Activated CD4-positive, alpha-beta memory T cell treated with anti-CD3 and anti-CD28 coated beads, Interleukin-2, amount 10 ng/mL, durations not matched to agents 7 days and 5 days (primary cell): ENCODE data around the gene IL1RL1. TPM values are rescaled to one million over a fixed set of nuclear protein-coding genes. Genes with fewer than 3 reads are reported as not detected.

Experiments used
- CTCF ChIA-PET: fragments of 350-600 bp; sonication (Branson Sonifier 250); formaldehyde crosslinking; loops from one replicate; lab custom pipeline; 2021; ENCODE audit warnings: antibody characterized with exemption, inconsistent platforms; lab: Charles Lee
- POLR2A ChIA-PET: fragments of 350-600 bp; sonication (Branson Sonifier 250); formaldehyde crosslinking; loops from one replicate; lab custom pipeline; 2021; ENCODE audit warnings: antibody characterized with exemption; lab: Charles Lee
- DNase-seq: peaks from one replicate; pipeline ENCODE4 v3.0.0-alpha.2; 2020
- H3K27ac Mint-ChIP-seq: one replicate; pipeline ENCODE4 v1.8.0; 2021; ENCODE audit warnings: mild to moderate bottlenecking, mixed read lengths
- H3K27me3 Mint-ChIP-seq: one replicate; pipeline ENCODE4 v1.8.0; 2021; ENCODE audit warnings: mixed read lengths
- H3K36me3 Mint-ChIP-seq: one replicate; pipeline ENCODE4 v1.8.0; 2021; ENCODE audit warnings: low read depth, mixed read lengths
- H3K4me1 Mint-ChIP-seq: one replicate; pipeline ENCODE4 v1.8.0; 2021; ENCODE audit warnings: mixed read lengths
- H3K4me3 Mint-ChIP-seq: one replicate; pipeline ENCODE4 v1.8.0; 2021; ENCODE audit warnings: mild to moderate bottlenecking, mixed read lengths
- H3K9me3 Mint-ChIP-seq: one replicate; pipeline ENCODE4 v1.8.0; 2021; ENCODE audit warnings: mixed read lengths
- total RNA-seq, 2 experiments: library from RNA; stranded (reverse); gene quantifications; one replicate each; pipeline ENCODE4 v1.2.3, GENCODE V29; 2021

The IL1RL1 gene
- total RNA-seq, 2 experiments from 2014 or later: 0.58 to 0.71 TPM

DNA sequence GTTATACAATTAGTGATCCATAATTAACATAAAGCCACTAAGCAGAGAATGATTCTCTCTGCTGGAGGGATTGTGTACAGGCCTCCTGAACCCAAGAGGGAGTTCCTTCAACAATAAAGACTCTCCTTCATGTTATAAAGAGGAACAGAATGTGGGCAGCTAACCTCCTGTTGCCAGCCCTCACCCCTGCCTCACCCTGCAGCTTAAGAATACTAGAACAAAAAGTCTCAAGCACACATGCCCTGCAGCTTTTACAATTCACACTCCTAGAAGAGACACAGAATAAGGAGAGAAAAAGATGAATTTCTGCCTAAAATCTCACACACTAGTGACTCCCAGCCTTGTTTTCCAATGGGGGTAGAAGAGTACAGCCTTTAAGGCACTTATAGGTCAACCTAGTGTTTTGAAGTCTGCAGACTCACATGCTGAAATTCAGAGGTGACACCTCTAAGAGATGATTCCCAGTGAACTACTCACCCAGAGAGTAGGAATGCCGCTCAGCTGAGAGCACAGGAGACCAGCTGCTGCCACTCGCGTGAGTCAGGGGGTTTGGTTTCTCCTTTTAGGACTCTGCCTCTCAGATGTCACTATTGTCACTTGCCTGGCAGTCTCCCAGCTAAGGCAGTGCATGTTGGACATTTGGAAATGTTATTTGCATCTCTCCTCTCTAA is 32.5 kb upstream of the IL1RL1 start:
- H3K4me1 Mint-ChIP-seq: peaks cover 52% of the 10 kb centered on the region
- H3K27ac Mint-ChIP-seq: no peak overlapping the region
- ChIA-PET CTCF (interaction anchor here (1.2 kb wide), 1 partner anchor 38 kb away, joined by 3 read pairs; no protein-coding TSS in a partner anchor), POLR2A (interaction anchor here (1.3 to 3.4 kb wide), 2 partner anchors 14 to 17 kb away, joined by 3 to 13 read pairs; no protein-coding TSS in a partner anchor)
- H3K9me3 Mint-ChIP-seq: peaks cover 8% of the 10 kb centered on the region
- H3K36me3 Mint-ChIP-seq: peaks cover 17% of the 10 kb centered on the region
- peaks cover 1% of the 10 kb centered on the region for H3K27me3 Mint-ChIP-seq
- DNase-seq: no peak
- H3K4me3 Mint-ChIP-seq: no peak overlapping the region

DNA sequence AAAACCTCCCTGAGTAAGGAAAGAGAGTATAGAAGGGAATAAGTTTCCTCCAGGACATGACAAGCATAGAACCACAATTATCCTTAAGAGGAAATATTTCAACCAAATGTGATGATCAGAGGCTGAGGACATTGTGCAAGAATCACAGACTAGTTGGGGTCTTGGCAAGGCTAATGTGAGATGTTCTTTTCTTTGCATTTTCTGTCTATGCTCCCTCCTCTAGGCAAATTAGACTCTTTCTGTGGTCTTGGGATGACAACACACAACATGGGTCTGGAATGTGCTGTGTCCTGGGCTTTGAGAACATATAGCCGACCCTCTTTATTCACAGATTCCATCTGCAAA is 32.0 kb upstream of the IL1RL1 start:
- no peak overlapping the region for H3K4me3 Mint-ChIP-seq
- H3K27ac Mint-ChIP-seq: no peak overlapping the region
- peaks cover 16% of the 10 kb centered on the region for H3K36me3 Mint-ChIP-seq
- no peak for DNase-seq
- CTCF ChIA-PET: interaction anchor here (1.2 kb wide), 1 partner anchor 39 kb away, joined by 3 read pairs; no protein-coding TSS in a partner anchor
- peaks cover 8% of the 10 kb centered on the region for H3K9me3 Mint-ChIP-seq
- H3K4me1 Mint-ChIP-seq: peaks cover 52% of the 10 kb centered on the region
- H3K27me3 Mint-ChIP-seq: peaks cover 1% of the 10 kb centered on the region
- POLR2A ChIA-PET: interaction anchor here (1.3 kb wide), 1 partner anchor 14 kb away, joined by 3 read pairs; no protein-coding TSS in a partner anchor

DNA sequence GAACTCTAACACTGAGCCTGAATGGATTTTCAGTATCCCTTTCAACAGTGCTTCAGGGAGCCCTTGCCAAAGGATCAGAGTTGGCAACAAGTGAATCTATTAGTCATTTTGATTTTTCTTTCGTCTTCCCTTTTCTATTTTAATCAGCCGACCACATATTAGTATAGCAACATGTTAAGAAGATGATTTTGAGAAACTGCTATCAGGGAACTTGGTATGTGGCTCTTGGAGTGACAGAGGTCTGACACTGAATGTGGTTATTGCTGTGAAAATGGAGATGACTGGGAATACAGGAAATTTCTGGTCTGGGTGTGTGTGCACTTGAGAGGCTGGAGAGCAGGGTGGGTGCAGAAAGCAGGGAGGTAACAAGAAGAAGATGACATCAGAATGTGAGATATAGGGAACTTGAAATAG is 28.7 kb upstream of the IL1RL1 start:
- ChIA-PET CTCF (interaction anchor here (0.9 kb wide), 1 partner anchor 19 kb away, joined by 3 read pairs; no protein-coding TSS in a partner anchor), POLR2A (no interaction called here)
- DNase-seq: no peak
- Mint-ChIP-seq H3K36me3 (no peaks in the 10 kb centered on the region), H3K4me1 (peaks cover 25% of the 10 kb centered on the region), H3K27me3 (peaks cover 1% of the 10 kb centered on the region), H3K27ac (no peak overlapping the region), H3K9me3 (no peaks in the 10 kb centered on the region), H3K4me3 (no peak overlapping the region)

DNA sequence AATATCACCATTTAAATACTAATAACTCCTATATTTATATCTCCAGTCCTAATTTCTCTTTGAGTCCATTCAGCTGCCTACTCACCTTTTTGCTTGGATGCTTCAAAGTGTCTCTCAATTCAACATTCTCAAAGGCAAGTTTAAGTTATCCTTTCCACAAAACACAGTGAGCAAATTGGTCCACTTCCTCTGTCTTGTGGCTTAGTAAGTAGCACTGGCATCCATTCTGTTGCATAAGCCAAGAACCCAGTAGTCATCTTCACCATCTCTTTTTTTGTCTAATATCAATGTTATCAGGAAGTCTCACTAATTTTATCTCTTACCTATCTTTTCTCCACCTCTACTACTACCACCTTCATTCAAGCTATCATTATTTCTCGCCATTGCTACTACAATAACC is 27.4 kb upstream of the IL1RL1 start:
- H3K4me1 Mint-ChIP-seq: peaks cover 12% of the 10 kb centered on the region
- ChIA-PET CTCF (interaction anchor here (0.8 kb wide), 1 partner anchor 17 kb away, joined by 3 read pairs; no protein-coding TSS in a partner anchor), POLR2A (no interaction called here)
- no peak for DNase-seq
- H3K27me3 Mint-ChIP-seq: peaks cover 1% of the 10 kb centered on the region
- no peak overlapping the region for H3K27ac Mint-ChIP-seq
- no peaks in the 10 kb centered on the region for H3K9me3 Mint-ChIP-seq
- no peak overlapping the region for H3K4me3 Mint-ChIP-seq
- H3K36me3 Mint-ChIP-seq: no peaks in the 10 kb centered on the region

DNA sequence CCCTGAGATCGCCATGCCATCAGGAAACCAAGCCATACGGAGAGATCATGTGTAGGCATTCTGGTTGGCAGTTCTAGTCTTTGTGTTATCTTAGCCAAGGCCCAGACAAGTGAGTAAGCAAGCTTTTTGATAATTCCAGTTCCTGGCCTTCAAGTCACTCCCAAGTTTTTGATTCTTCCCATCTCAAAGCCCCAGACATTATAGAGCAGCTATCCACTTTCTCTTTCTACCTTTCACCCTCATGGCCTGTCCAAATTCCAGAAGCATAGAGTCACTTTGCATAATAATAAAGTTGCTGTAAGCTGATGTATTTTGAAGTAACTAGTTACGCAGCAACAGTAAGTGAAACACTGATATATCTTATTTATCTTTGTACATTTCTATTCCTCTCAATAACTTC is 26.8 kb upstream of the IL1RL1 start:
- DNase-seq: no peak
- ChIA-PET CTCF (interaction anchor here (0.8 kb wide), 1 partner anchor 17 kb away, joined by 3 read pairs; no protein-coding TSS in a partner anchor), POLR2A (interaction anchor here (0.7 kb wide), 1 partner anchor 133 kb away, joined by 3 read pairs; no protein-coding TSS in a partner anchor)

DNA sequence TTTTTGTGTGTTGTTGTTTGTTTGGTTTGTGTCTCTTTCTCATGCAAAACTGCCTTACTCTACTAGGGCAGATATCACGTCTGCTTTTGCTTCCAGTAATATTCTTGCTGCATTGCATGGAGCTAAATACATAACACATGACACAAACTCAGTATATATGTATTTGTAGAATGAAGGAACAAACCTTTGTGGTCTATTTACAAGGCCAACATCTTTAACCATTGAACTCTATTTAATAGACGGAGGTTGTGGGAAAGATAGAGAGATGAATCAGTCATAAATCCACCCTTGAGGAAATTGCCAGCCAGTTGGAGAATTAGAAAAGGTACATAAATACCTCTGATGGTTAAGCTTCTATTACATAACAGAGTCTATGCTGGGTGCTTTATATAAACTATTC is 26.0 kb upstream of the IL1RL1 start:
- CTCF ChIA-PET: interaction anchor here (1.5 kb wide), 1 partner anchor 9 kb away, joined by 3 read pairs; no protein-coding TSS in a partner anchor
- POLR2A ChIA-PET: interaction anchor here (0.7 kb wide), 1 partner anchor 132 kb away, joined by 3 read pairs; no protein-coding TSS in a partner anchor
- H3K4me3 Mint-ChIP-seq: no peak overlapping the region
- no peak overlapping the region for H3K27ac Mint-ChIP-seq
- H3K4me1 Mint-ChIP-seq: peaks cover 8% of the 10 kb centered on the region
- DNase-seq: no peak
- H3K27me3 Mint-ChIP-seq: peaks cover 5% of the 10 kb centered on the region
- H3K36me3 Mint-ChIP-seq: no peaks in the 10 kb centered on the region
- H3K9me3 Mint-ChIP-seq: peaks cover 2% of the 10 kb centered on the region

More for the DNA sequence above, 26.8 kb upstream of the IL1RL1 start:
- Mint-ChIP-seq H3K27ac (no peak overlapping the region), H3K27me3 (peaks cover 2% of the 10 kb centered on the region), H3K4me1 (peaks cover 8% of the 10 kb centered on the region), H3K4me3 (no peak overlapping the region), H3K36me3 (no peaks in the 10 kb centered on the region), H3K9me3 (peaks cover under 1% of the 10 kb centered on the region)

DNA sequence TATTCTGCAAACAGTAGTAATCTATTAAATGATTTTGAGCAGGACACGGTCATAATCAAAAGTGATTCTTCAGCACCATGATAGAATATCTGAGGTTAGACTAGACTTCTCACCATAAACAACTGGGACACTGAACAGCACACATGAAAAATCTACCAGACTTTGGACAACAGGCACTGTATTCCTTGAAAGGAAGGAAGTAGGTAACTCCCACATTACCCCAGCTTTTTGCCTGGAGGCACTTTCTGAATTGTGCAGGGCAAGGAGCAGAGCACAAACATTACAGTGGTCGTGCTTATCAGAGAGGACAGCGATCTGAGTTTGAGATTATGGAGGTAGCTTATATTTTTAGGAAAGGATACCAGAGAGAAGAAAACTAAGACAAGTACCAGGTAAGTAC is 25.3 kb upstream of the IL1RL1 start:
- DNase-seq: no peak
- Mint-ChIP-seq H3K36me3 (no peaks in the 10 kb centered on the region), H3K27me3 (peaks cover 7% of the 10 kb centered on the region), H3K4me3 (no peak overlapping the region), H3K9me3 (peaks cover 2% of the 10 kb centered on the region), H3K4me1 (peaks cover 10% of the 10 kb centered on the region), H3K27ac (no peak overlapping the region)
- CTCF ChIA-PET: interaction anchor here (1.2 to 1.5 kb wide), 3 partner anchors 10 to 45 kb away, joined by 3 to 7 read pairs (median 3); no protein-coding TSS in a partner anchor
- POLR2A ChIA-PET: no interaction called here

DNA sequence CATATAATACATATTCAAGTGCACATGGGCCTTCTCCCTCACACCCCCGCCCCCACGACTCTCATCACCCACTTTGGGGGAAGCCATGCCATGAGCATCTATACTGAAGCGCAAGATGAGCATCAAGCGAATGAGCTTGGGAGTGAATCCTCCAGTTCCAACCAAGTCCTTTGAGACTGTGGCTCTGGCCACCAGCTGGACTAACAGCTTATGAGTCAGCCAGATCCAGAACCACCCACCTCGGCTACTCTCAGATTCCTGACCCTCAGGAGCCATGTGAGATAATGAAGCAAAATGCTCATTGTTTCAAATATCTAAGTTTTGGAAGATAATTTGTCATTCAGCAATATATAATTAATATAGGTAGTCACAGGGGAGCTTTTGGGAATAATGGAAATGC is 22.2 kb upstream of the IL1RL1 start:
- no peak for DNase-seq
- peaks cover 2% of the 10 kb centered on the region for H3K9me3 Mint-ChIP-seq
- no peak overlapping the region for H3K4me3 Mint-ChIP-seq
- CTCF ChIA-PET: interaction anchor here (0.6 kb wide), 1 partner anchor 11 kb away, joined by 3 read pairs; no protein-coding TSS in a partner anchor
- H3K27me3 Mint-ChIP-seq: peaks cover 7% of the 10 kb centered on the region
- POLR2A ChIA-PET: no interaction called here
- peaks cover 28% of the 10 kb centered on the region for H3K4me1 Mint-ChIP-seq
- H3K36me3 Mint-ChIP-seq: no peaks in the 10 kb centered on the region
- H3K27ac Mint-ChIP-seq: no peak overlapping the region

DNA sequence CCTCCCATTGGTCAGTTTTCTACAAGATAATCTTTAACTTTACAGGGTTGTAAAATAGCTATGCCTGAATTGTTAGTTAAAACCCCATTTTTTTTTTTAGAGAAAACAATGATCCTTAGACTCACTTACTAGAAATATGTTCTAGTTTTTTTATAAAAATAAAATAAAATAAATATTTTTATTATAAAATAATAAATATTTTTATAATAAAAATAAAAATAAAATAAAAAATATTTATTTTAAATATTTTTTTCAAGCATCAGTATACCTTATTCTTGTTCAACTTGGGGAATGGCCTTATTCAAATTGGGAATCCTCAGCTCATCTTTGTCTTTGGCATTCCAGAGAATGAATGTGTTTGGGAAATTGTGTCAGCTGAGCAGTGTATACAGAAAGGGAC is 20.8 kb upstream of the IL1RL1 start:
- ChIA-PET POLR2A (interaction anchor here (0.6 to 2.9 kb wide), 2 partner anchors 14 to 262 kb away, joined by 3 to 17 read pairs; no protein-coding TSS in a partner anchor), CTCF (interaction anchor here (0.9 to 2.4 kb wide), 6 partner anchors 11 to 153 kb away, joined by 3 to 13 read pairs (median 4); no protein-coding TSS in a partner anchor)
- no peak overlapping the region for H3K4me3 Mint-ChIP-seq
- peaks cover 2% of the 10 kb centered on the region for H3K9me3 Mint-ChIP-seq
- H3K27ac Mint-ChIP-seq: no peak overlapping the region
- H3K4me1 Mint-ChIP-seq: peaks cover 37% of the 10 kb centered on the region
- no peaks in the 10 kb centered on the region for H3K36me3 Mint-ChIP-seq
- H3K27me3 Mint-ChIP-seq: peaks cover 7% of the 10 kb centered on the region
- no peak for DNase-seq

DNA sequence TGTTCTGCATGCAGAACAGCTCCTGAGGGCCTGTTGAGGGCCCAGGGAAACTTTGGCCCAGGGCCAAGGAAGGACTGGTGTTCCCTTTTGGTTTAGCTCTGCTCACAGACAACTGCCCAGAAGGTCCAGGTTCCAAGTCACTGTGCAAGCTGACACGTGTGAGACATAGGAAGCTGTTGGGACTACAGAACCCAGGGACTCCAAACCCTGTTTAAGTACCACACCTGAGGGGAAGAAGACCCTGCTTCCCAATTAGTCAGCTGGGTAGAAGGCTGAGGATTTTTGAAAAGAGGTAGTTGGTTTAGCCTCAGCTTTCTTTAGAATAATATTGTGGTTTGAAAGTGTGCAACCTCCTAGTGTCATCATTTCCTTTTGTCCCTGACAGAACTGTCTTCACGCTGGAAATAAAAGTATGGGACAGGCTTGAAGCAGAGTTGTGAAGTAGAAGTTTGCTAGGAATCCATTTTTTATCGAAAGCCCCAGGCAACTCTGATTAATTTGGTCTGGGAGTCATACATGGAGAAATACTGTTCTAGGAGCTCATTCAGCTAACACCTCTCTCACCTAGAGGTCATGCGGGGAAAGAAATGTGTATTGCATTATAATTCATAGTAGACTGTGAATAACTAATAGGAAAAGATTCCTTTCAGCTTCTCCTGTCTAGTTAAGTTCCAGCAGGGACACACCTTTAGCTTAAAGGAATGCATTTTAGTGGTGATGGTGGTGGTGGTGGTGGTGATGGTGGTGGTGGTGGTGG is 19.9 kb upstream of the IL1RL1 start:
- Mint-ChIP-seq H3K4me1 (peaks cover 39% of the 10 kb centered on the region), H3K27me3 (peaks cover 9% of the 10 kb centered on the region), H3K9me3 (peaks cover 2% of the 10 kb centered on the region), H3K36me3 (no peaks in the 10 kb centered on the region), H3K27ac (peak overlapping the region; percentile 29), H3K4me3 (no peak overlapping the region)
- DNase-seq: no peak
- POLR2A ChIA-PET: interaction anchor here (0.6 to 2.9 kb wide), 3 partner anchors 10 to 263 kb away, joined by 3 to 17 read pairs (median 11); no protein-coding TSS in a partner anchor
- CTCF ChIA-PET: interaction anchor here (0.9 to 2.4 kb wide), 8 partner anchors 10 to 872 kb away, joined by 3 to 13 read pairs (median 4); no protein-coding TSS in a partner anchor

DNA sequence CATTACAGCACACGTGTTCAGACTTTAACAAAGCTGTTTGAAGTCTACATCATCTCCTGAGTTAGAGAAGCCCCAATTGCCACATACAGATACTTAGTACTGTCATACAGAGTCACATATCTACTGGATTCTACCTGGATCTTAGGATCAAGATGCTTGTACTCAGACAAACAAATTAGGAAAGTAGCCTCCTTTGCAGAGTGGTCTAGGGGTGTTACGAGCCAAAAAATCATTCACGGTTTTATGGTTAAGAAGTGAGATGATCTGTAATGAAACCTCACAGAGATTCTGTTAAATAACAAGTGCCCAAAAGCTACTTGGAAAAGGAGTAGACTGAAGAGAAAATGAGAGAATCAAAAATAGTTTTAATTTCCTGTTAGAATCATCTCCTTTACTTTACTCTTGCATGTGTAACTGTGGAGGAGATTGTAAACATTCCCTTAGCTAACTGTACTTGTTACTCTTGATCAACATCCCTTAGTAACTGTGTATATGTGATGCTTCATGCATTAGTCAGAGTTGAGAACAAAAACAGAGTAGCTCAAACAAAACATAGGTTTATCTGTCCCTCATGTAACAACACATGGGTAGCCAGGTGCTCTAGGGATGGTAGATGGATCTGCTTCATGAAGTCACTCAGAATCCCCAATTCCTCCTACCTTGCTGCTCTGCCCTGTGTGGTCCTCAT is 16.4 kb upstream of the IL1RL1 start:
- Mint-ChIP-seq H3K4me1 (peaks cover 50% of the 10 kb centered on the region), H3K27ac (no peak overlapping the region), H3K27me3 (peaks cover 18% of the 10 kb centered on the region), H3K36me3 (no peaks in the 10 kb centered on the region), H3K9me3 (no peaks in the 10 kb centered on the region), H3K4me3 (no peak overlapping the region)
- ChIA-PET CTCF (interaction anchor here (0.6 to 1.2 kb wide), 3 partner anchors 54 to 61 kb away, joined by 3 to 4 read pairs (median 3); partner anchors contain the start of gene IL18R1), POLR2A (interaction anchor here (0.8 kb wide), 1 partner anchor 19 kb away, joined by 6 read pairs; no protein-coding TSS in a partner anchor)
- no peak for DNase-seq

DNA sequence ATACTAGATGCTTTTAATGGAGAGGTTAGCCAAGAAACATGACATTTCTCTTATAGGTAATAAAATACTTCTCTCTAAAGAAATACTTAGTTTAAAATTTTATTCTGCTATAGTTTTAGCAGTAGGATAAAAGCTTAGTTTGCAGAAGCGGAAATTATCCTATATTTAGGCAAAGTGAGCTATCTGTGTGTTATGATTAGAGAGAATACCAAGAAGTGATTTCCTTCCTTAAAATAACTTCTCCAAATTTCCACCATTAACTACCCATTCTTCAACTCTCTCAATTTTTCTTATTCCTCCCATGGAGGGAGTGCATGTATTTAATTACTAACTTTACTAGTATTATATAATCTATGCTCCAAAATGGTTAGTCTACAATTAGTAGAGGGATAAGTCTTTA is 15.8 kb upstream of the IL1RL1 start:
- H3K4me3 Mint-ChIP-seq: no peak overlapping the region

More for the DNA sequence above, 15.8 kb upstream of the IL1RL1 start:
- H3K27me3 Mint-ChIP-seq: peaks cover 22% of the 10 kb centered on the region
- peaks cover 55% of the 10 kb centered on the region for H3K4me1 Mint-ChIP-seq
- no peak overlapping the region for H3K27ac Mint-ChIP-seq
- no peaks in the 10 kb centered on the region for H3K9me3 Mint-ChIP-seq
- CTCF ChIA-PET: interaction anchor here (1.2 kb wide), 1 partner anchor 55 kb away, joined by 3 read pairs; no protein-coding TSS in a partner anchor
- POLR2A ChIA-PET: interaction anchor here (0.8 kb wide), 1 partner anchor 19 kb away, joined by 6 read pairs; no protein-coding TSS in a partner anchor
- H3K36me3 Mint-ChIP-seq: no peaks in the 10 kb centered on the region
- DNase-seq: no peak
